Heart right ventricle (tissue), 16 donors: ENCODE data around the gene TCEA2. TPM values are rescaled to one million over a fixed set of nuclear protein-coding genes. Genes with fewer than 3 reads are reported as not detected.

ENCODE experiments used
- ATAC-seq, 8 donors: fragments of 200-7000 bp; cut with Tn5 transposase; one replicate each; pipeline ENCODE4 v1.9.1; 2020; ENCODE audit warnings: mild to moderate bottlenecking in 8 of 8, moderate library complexity in 8 of 8, moderate number of reproducible peaks in 1 of 8
- DNase-seq, 2 donors: peaks; one replicate each; pipeline ENCODE4 v3.0.0-alpha.2; 2020
- H3K27ac ChIP-seq, 10 donors: fragments of 200-600 bp; sonication (generic) in 2 of 10; one replicate each; pipeline versions ENCODE4 v1.5.0 to v1.8.0; 2020 to 2022; ENCODE audit warnings: mild to moderate bottlenecking in 3 of 10
- H3K27me3 ChIP-seq, 7 donors: fragments of 200-600 bp; one replicate each; pipeline ENCODE4 v1.8.0; 2021 to 2022; ENCODE audit warnings: mild to moderate bottlenecking in 2 of 7
- H3K36me3 ChIP-seq, 9 donors: fragments of 200-600 bp; sonication (generic) in 1 of 9; one replicate each; pipeline versions ENCODE4 v1.5.0 to v1.8.0; 2020 to 2022; ENCODE audit warnings: mild to moderate bottlenecking in 2 of 9
- H3K4me1 ChIP-seq, 9 donors: fragments of 200-600 bp; sonication (generic) in 1 of 9; one replicate each; pipeline versions ENCODE4 v1.5.0 to v1.8.0; 2020 to 2022; ENCODE audit warnings: mild to moderate bottlenecking in 4 of 9
- H3K4me3 ChIP-seq, 10 donors: fragments of 200-600 bp; sonication (generic) in 2 of 10; one replicate each; pipeline versions ENCODE4 v1.5.0 to v1.8.0; 2020 to 2022; ENCODE audit warnings: mild to moderate bottlenecking in 7 of 10, moderate library complexity in 2 of 10
- H3K9me3 ChIP-seq, 11 donors: fragments of 200-600 bp in 10 of 11; sonication (generic) in 2 of 11; one replicate each; pipeline versions ENCODE4 v1.5.0 to v1.8.0; 2013 to 2022; ENCODE audit warnings: mild to moderate bottlenecking in 2 of 11, control low read depth in 1 of 11, moderate library complexity in 1 of 11
- CTCF ChIP-seq, 9 donors: fragments of 200-600 bp; sonication (generic) in 2 of 9; IDR thresholded peaks; one replicate each; pipeline versions ENCODE4 v1.5.0 to v1.8.0; 2021 to 2022; ENCODE audit warnings: antibody characterized with exemption in 9 of 9, mild to moderate bottlenecking in 5 of 9, moderate library complexity in 1 of 9
- WGBS, 2 donors: extraction: QIAGEN DNeasy Blood & Tissue Kit; methylation state at CpG; one replicate each; pipeline ENCODE4 v1.1.7; 2013; ENCODE audit warnings: inconsistent platforms in 1 of 2; 5-methylcytosine and 5-hydroxymethylcytosine counted together
- intact Hi-C, 10 donors: fragments of 100-400 bp; cut with DNase I; formaldehyde crosslinking; loops; one replicate each; pipeline versions ENCODE4 v1.11.1 to v1.14.2; 2022
- polyA plus RNA-seq, 2 donors: library from polyadenylated mRNA; stranded (reverse); fragments of 200-250 nt; gene quantifications; one replicate each; pipeline ENCODE4 v1.2.3, GENCODE V29; 2013
- total RNA-seq, 10 donors: library from RNA; stranded (reverse); fragmentation: NEBNext Ultra II Directional in 3 of 10; extraction: Animal tissue kit (Norgen Biotek cat#: 25700) in 3 of 10; gene quantifications; one replicate each; pipeline versions ENCODE4 v1.2.1 to v1.2.4, GENCODE V29; 2021 to 2023
- donor health status: Arrhythmogenic right ventricular cardiomyopathy.
- donor health status: ischemic (EF 13 %, LVEDD 7.1; RV severe dilation, severe dysfunction).
- donor health status: healthy with polysubstance abuse.
- donor health status: DM: no; HTN: yes; CAD: no.
- donor health status: DM: no; HTN: no; CAD: no.
- donor health status: ischemic (EF 25% LVEDD 6.9; RV normal size, moderate dysfunction).
- donor health status: ischemic (EF 25% LVEDD 5.7; RV mildly dilated, moderate dysfunction).
- donor health status: healthy.
- donor health status: DM: yes; HTN: yes; CAD: no.
- donor health status: Ischemic cardiomyopathy.
- donor health status: ischemic (EF 35%, LVEDD 5.7; RV mildly dilated, moderate dysfunction).
- donor health status: nonischemic (EF 11% LVEDD 7.7; RV severe dilation, severe dysfunction).
- donor health status: DM: yes; HTN: yes; CAD: no.
- donor health status: PGD.
- donor health status: ischemic (EF 29% LVEDD 5.4; RV normal size, mild dysfunction).
- donor health status: nonischemic (EF 23%, LVEDD 6.1; RV moderate dilation, normal function).

TCEA2 gene
- total and polyA plus RNA-seq, 12 donors, result 35.0 to 54.9 (median 44.9) TPM

GRCh38 chr20:64022671-64023360 is 40.2 kb upstream of the TCEA2 start:
- Histone ChIP-seq H3K9me3 (no peaks in the 10 kb centered on the region), H3K4me1 (no peaks in the 10 kb centered on the region), H3K4me3 (no peak overlapping the region), H3K36me3 (peaks cover 7 to 98% (median 83%) of the 10 kb centered on the region in 9 donors), H3K27ac (no peak overlapping the region), H3K27me3 (no peaks in the 10 kb centered on the region)
- intact Hi-C loops, result loop anchor here in 1 of 10 donors (5.0 kb wide), 1 partner anchor 36 kb away; no protein-coding TSS in a partner anchor
- WGBS, 2 donors, result 96 to 99% methylated on average over 17 of the region's 17 CpGs
- ATAC-seq (no peak), DNase-seq (no peak)
- no peak for TF ChIP-seq CTCF (IDR thresholded peaks at IDR 0.05)

- TF ChIP-seq CTCF (IDR thresholded peaks at IDR 0.05), result no peak
- DNase-seq, result no peak
- H3K4me1 ChIP-seq, result no peaks in the 10 kb centered on the region
- peaks cover 5 to 98% (median 83%) of the 10 kb centered on the region in 9 donors for H3K36me3 ChIP-seq
- no peak overlapping the region for H3K27ac ChIP-seq
- no peaks in the 10 kb centered on the region for H3K9me3 ChIP-seq
- no peak overlapping the region for H3K4me3 ChIP-seq
- WGBS, 2 donors, result 92% methylated on average over 15 of the region's 15 CpGs
- ATAC-seq, result no peak
- intact Hi-C loops, result loop anchor here in 1 of 10 donors (5.0 kb wide), 1 partner anchor 36 kb away; no protein-coding TSS in a partner anchor
- H3K27me3 ChIP-seq, result no peaks in the 10 kb centered on the region
Measured at GRCh38 chr20:64023361-64024140, 39.4 kb upstream of the TCEA2 start.

- ATAC-seq (no peak), DNase-seq (no peak)
- Histone ChIP-seq H3K4me3 (no peak overlapping the region), H3K27me3 (no peaks in the 10 kb centered on the region), H3K4me1 (no peaks in the 10 kb centered on the region), H3K27ac (no peak overlapping the region), H3K36me3 (peaks cover 5 to 98% (median 84%) of the 10 kb centered on the region in 9 donors), H3K9me3 (no peaks in the 10 kb centered on the region)
- TF ChIP-seq CTCF (IDR thresholded peaks at IDR 0.05), result no peak
- intact Hi-C loops, result loop anchor here in 1 of 10 donors (5.0 kb wide), 1 partner anchor 37 kb away; no protein-coding TSS in a partner anchor
- WGBS, 2 donors, result 93 to 94% methylated on average over 17 of the region's 17 CpGs
Measured at GRCh38 chr20:64024141-64024990, 38.6 kb upstream of the TCEA2 start.
